ENCODE data around the gene C1orf232.

C1orf232 gene

GRCh38 chr1:26168410-26169197 is at the start of gene C1orf232:
C1orf232 (minus strand) TSS chr1:26168963; CDS start chr1:26168499, 464 bp downstream.
- H3K36me3 ChIP-seq (ENCODE audit: control insufficient read depth in 5 of 5, insufficient read depth in 5 of 5, low read length in 5 of 5) = peaks cover 0 to 5% (median 0%) of the 10 kb centered on the region in 5 donors
- H3K9ac ChIP-seq (ENCODE audit: low read length in 5 of 5) = peak within 1 kb of the TSS in 4 of 5 donors; percentile 76 to 95 (median 89)
- H3K4me3 ChIP-seq (ENCODE audit: low read depth in 1 of 5, low read length in 5 of 5) = peak within 1 kb of the TSS in 4 of 5 donors; percentile 75 to 91 (median 83)
- peaks cover 2 to 32% (median 27%) of the 10 kb centered on the region in 5 donors for H3K4me1 ChIP-seq (ENCODE audit: control insufficient read depth in 5 of 5, insufficient read depth in 5 of 5, low read length in 5 of 5)
- peak within 1 kb of the TSS; percentile 30 for H3K27ac ChIP-seq (ENCODE audit: low read depth, low read length)
- H3K9me3 ChIP-seq (ENCODE audit: control insufficient read depth in 5 of 5, low read length in 5 of 5) = no peaks in the 10 kb centered on the region
- no peaks in the 10 kb centered on the region for H3K27me3 ChIP-seq (ENCODE audit: control insufficient read depth in 5 of 5, insufficient read depth in 4 of 5, low read length in 5 of 5)

DNA sequence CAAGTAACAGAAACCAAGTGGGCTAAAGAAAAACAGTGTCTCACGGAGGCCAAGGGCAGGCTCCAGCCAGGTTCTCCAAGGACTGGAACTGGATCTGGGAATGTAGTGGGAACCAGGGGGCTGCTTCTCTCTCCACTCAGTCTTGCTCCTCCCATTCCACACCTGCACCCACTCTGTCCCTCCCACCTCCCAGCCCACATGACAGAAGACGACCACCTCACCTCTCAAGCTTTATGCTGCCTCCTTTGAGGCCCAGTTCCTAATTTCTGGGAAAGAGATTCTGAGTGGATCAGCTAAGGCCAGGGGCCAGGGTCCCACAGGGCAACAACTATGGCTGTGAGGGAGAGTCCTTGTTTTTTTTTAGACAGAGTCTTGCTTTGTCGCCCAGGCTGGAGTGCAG is 46.5 kb upstream of the C1orf232 start:
- Histone ChIP-seq H3K27ac (ENCODE audit: low read depth, low read length) (no peak overlapping the region), H3K9ac (ENCODE audit: low read length in 5 of 5) (no peak overlapping the region), H3K36me3 (ENCODE audit: control insufficient read depth in 5 of 5, insufficient read depth in 5 of 5, low read length in 5 of 5) (no peaks in the 10 kb centered on the region), H3K9me3 (ENCODE audit: control insufficient read depth in 5 of 5, low read length in 5 of 5) (no peaks in the 10 kb centered on the region), H3K4me3 (ENCODE audit: low read depth in 1 of 5, low read length in 5 of 5) (no peak overlapping the region), H3K27me3 (ENCODE audit: control insufficient read depth in 5 of 5, insufficient read depth in 4 of 5, low read length in 5 of 5) (peaks cover 0 to 4% (median 0%) of the 10 kb centered on the region in 5 donors), H3K4me1 (ENCODE audit: control insufficient read depth in 5 of 5, insufficient read depth in 5 of 5, low read length in 5 of 5) (no peaks in the 10 kb centered on the region)

DNA sequence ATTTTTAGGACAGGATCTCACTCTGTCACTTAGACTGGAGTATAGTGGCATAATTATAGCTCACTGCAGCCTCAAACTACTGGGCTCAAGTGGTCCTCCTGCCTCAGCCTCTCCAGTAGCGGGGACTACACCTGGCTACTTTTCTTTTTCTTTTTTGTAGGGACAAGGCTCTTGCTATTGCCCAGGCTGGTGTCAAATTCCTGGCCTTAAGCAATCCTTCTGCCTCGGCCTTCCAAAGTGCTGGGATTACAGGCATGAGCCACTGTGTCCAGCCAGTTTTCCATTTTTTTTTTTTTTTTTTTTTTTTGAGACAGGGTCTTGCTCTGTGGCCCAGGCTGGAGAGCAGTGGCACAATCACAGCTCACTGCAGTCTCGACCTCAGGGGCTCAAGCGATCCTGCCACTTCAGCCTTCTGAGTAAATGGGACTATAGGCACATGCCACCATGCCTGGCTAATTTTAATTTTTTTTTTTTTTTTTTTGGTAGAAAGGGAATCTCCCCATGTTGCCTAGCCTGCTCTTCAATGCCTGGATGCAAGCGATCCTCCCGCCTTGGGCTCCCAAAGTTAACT is 44.7 kb upstream of the C1orf232 start:
- H3K4me1 ChIP-seq (ENCODE audit: control insufficient read depth in 5 of 5, insufficient read depth in 5 of 5, low read length in 5 of 5) = no peaks in the 10 kb centered on the region

GRCh38 chr1:26212726-26213125 is 44.0 kb upstream of the C1orf232 start:
- H3K36me3 ChIP-seq (ENCODE audit: control insufficient read depth in 5 of 5, insufficient read depth in 5 of 5, low read length in 5 of 5) = no peaks in the 10 kb centered on the region
- no peaks in the 10 kb centered on the region for H3K4me1 ChIP-seq (ENCODE audit: control insufficient read depth in 5 of 5, insufficient read depth in 5 of 5, low read length in 5 of 5)
- H3K9ac ChIP-seq (ENCODE audit: low read length in 5 of 5) = no peak overlapping the region
- no peak overlapping the region for H3K27ac ChIP-seq (ENCODE audit: low read depth, low read length)
- no peaks in the 10 kb centered on the region for H3K27me3 ChIP-seq (ENCODE audit: control insufficient read depth in 5 of 5, insufficient read depth in 4 of 5, low read length in 5 of 5)
- no peaks in the 10 kb centered on the region for H3K9me3 ChIP-seq (ENCODE audit: control insufficient read depth in 5 of 5, low read length in 5 of 5)
- H3K4me3 ChIP-seq (ENCODE audit: low read depth in 1 of 5, low read length in 5 of 5) = no peak overlapping the region

More for the DNA sequence above, 44.7 kb upstream of the C1orf232 start:
- Histone ChIP-seq H3K27ac (ENCODE audit: low read depth, low read length) (no peak overlapping the region), H3K36me3 (ENCODE audit: control insufficient read depth in 5 of 5, insufficient read depth in 5 of 5, low read length in 5 of 5) (no peaks in the 10 kb centered on the region), H3K9ac (ENCODE audit: low read length in 5 of 5) (no peak overlapping the region), H3K9me3 (ENCODE audit: control insufficient read depth in 5 of 5, low read length in 5 of 5) (no peaks in the 10 kb centered on the region), H3K27me3 (ENCODE audit: control insufficient read depth in 5 of 5, insufficient read depth in 4 of 5, low read length in 5 of 5) (no peaks in the 10 kb centered on the region), H3K4me3 (ENCODE audit: low read depth in 1 of 5, low read length in 5 of 5) (no peak overlapping the region)

GRCh38 chr1:26210147-26210870 is 41.5 kb upstream of the C1orf232 start:
- H3K4me3 ChIP-seq (ENCODE audit: low read depth in 1 of 5, low read length in 5 of 5) = no peak overlapping the region
- H3K4me1 ChIP-seq (ENCODE audit: control insufficient read depth in 5 of 5, insufficient read depth in 5 of 5, low read length in 5 of 5) = no peaks in the 10 kb centered on the region
- H3K9ac ChIP-seq (ENCODE audit: low read length in 5 of 5) = no peak overlapping the region
- H3K27me3 ChIP-seq (ENCODE audit: control insufficient read depth in 5 of 5, insufficient read depth in 4 of 5, low read length in 5 of 5) = no peaks in the 10 kb centered on the region
- H3K36me3 ChIP-seq (ENCODE audit: control insufficient read depth in 5 of 5, insufficient read depth in 5 of 5, low read length in 5 of 5) = no peaks in the 10 kb centered on the region
- no peak overlapping the region for H3K27ac ChIP-seq (ENCODE audit: low read depth, low read length)
- H3K9me3 ChIP-seq (ENCODE audit: control insufficient read depth in 5 of 5, low read length in 5 of 5) = no peaks in the 10 kb centered on the region

- H3K9me3 ChIP-seq (ENCODE audit: control insufficient read depth in 5 of 5, low read length in 5 of 5) = peaks cover 0 to 2% (median 0%) of the 10 kb centered on the region in 5 donors
- no peak overlapping the region for H3K4me3 ChIP-seq (ENCODE audit: low read depth in 1 of 5, low read length in 5 of 5)
- no peak overlapping the region for H3K9ac ChIP-seq (ENCODE audit: low read length in 5 of 5)
- no peak overlapping the region for H3K27ac ChIP-seq (ENCODE audit: low read depth, low read length)
- peaks cover 7 to 23% (median 9%) of the 10 kb centered on the region in 5 donors for H3K27me3 ChIP-seq (ENCODE audit: control insufficient read depth in 5 of 5, insufficient read depth in 4 of 5, low read length in 5 of 5)
- H3K4me1 ChIP-seq (ENCODE audit: control insufficient read depth in 5 of 5, insufficient read depth in 5 of 5, low read length in 5 of 5) = peaks cover 0 to 7% (median 6%) of the 10 kb centered on the region in 5 donors
- H3K36me3 ChIP-seq (ENCODE audit: control insufficient read depth in 5 of 5, insufficient read depth in 5 of 5, low read length in 5 of 5) = no peaks in the 10 kb centered on the region
Observed at GRCh38 chr1:26203642-26204318, 35.0 kb upstream of the C1orf232 start.

GRCh38 chr1:26200413-26200812 is 31.6 kb upstream of the C1orf232 start:
- no peaks in the 10 kb centered on the region for H3K36me3 ChIP-seq (ENCODE audit: control insufficient read depth in 5 of 5, insufficient read depth in 5 of 5, low read length in 5 of 5)
- peaks cover 11 to 23% (median 12%) of the 10 kb centered on the region in 5 donors for H3K27me3 ChIP-seq (ENCODE audit: control insufficient read depth in 5 of 5, insufficient read depth in 4 of 5, low read length in 5 of 5)
- H3K4me1 ChIP-seq (ENCODE audit: control insufficient read depth in 5 of 5, insufficient read depth in 5 of 5, low read length in 5 of 5) = peaks cover 0 to 7% (median 6%) of the 10 kb centered on the region in 5 donors
- no peak overlapping the region for H3K27ac ChIP-seq (ENCODE audit: low read depth, low read length)
- peaks cover 0 to 2% (median 0%) of the 10 kb centered on the region in 5 donors for H3K9me3 ChIP-seq (ENCODE audit: control insufficient read depth in 5 of 5, low read length in 5 of 5)
- H3K9ac ChIP-seq (ENCODE audit: low read length in 5 of 5) = no peak overlapping the region
- no peak overlapping the region for H3K4me3 ChIP-seq (ENCODE audit: low read depth in 1 of 5, low read length in 5 of 5)

- peaks cover 0 to 2% (median 0%) of the 10 kb centered on the region in 5 donors for H3K9me3 ChIP-seq (ENCODE audit: control insufficient read depth in 5 of 5, low read length in 5 of 5)
- H3K27ac ChIP-seq (ENCODE audit: low read depth, low read length) = no peak overlapping the region
- no peaks in the 10 kb centered on the region for H3K36me3 ChIP-seq (ENCODE audit: control insufficient read depth in 5 of 5, insufficient read depth in 5 of 5, low read length in 5 of 5)
Observed at GRCh38 chr1:26197813-26198212, 29.1 kb upstream of the C1orf232 start.

GRCh38 chr1:26197301-26197700 is 28.5 kb upstream of the C1orf232 start:
- H3K9ac ChIP-seq (ENCODE audit: low read length in 5 of 5) = no peak overlapping the region
- no peaks in the 10 kb centered on the region for H3K36me3 ChIP-seq (ENCODE audit: control insufficient read depth in 5 of 5, insufficient read depth in 5 of 5, low read length in 5 of 5)
- H3K9me3 ChIP-seq (ENCODE audit: control insufficient read depth in 5 of 5, low read length in 5 of 5) = no peaks in the 10 kb centered on the region
- no peak overlapping the region for H3K27ac ChIP-seq (ENCODE audit: low read depth, low read length)
- peaks cover 3 to 10% (median 8%) of the 10 kb centered on the region in 5 donors for H3K27me3 ChIP-seq (ENCODE audit: control insufficient read depth in 5 of 5, insufficient read depth in 4 of 5, low read length in 5 of 5)
- H3K4me3 ChIP-seq (ENCODE audit: low read depth in 1 of 5, low read length in 5 of 5) = no peak overlapping the region
- peaks cover 0 to 7% (median 6%) of the 10 kb centered on the region in 5 donors for H3K4me1 ChIP-seq (ENCODE audit: control insufficient read depth in 5 of 5, insufficient read depth in 5 of 5, low read length in 5 of 5)

More at GRCh38 chr1:26197813-26198212, 29.1 kb upstream of the C1orf232 start:
- Histone ChIP-seq H3K9ac (ENCODE audit: low read length in 5 of 5) (no peak overlapping the region), H3K4me1 (ENCODE audit: control insufficient read depth in 5 of 5, insufficient read depth in 5 of 5, low read length in 5 of 5) (peaks cover 0 to 7% (median 6%) of the 10 kb centered on the region in 5 donors), H3K4me3 (ENCODE audit: low read depth in 1 of 5, low read length in 5 of 5) (no peak overlapping the region), H3K27me3 (ENCODE audit: control insufficient read depth in 5 of 5, insufficient read depth in 4 of 5, low read length in 5 of 5) (peaks cover 3 to 14% (median 8%) of the 10 kb centered on the region in 5 donors)
